Measurements from ENCODE around the gene PAPSS2.

PAPSS2 gene

GRCh38 chr10:87678302-87678701 is 18.6 kb downstream of the PAPSS2 start:
- no peak overlapping the region for H3K4me3 ChIP-seq
- no peak overlapping the region for H3K27ac ChIP-seq
- TF ChIP-seq CTCF (IDR thresholded peaks at IDR 0.05): no peak
- DNase-seq (ENCODE audit: low spot score): no peak

GRCh38 chr10:87683356-87683755 is 23.7 kb downstream of the PAPSS2 start:
- no peak for TF ChIP-seq CTCF (IDR thresholded peaks at IDR 0.05)
- H3K4me3 ChIP-seq: no peak overlapping the region
- no peak overlapping the region for H3K27ac ChIP-seq
- no peak for DNase-seq (ENCODE audit: low spot score)

- TF ChIP-seq CTCF (IDR thresholded peaks at IDR 0.05): no peak
- Histone ChIP-seq H3K27ac (no peak overlapping the region), H3K4me3 (no peak overlapping the region)
- no peak for DNase-seq (ENCODE audit: low spot score)
Observed at GRCh38 chr10:87684001-87684638, 24.4 kb downstream of the PAPSS2 start.

- no peak overlapping the region for H3K27ac ChIP-seq
Observed at GRCh38 chr10:87685832-87686574, 26.3 kb downstream of the PAPSS2 start.

GRCh38 chr10:87691506-87692070 is 31.9 kb downstream of the PAPSS2 start:
- Histone ChIP-seq H3K27ac (no peak overlapping the region), H3K4me3 (no peak overlapping the region)
- TF ChIP-seq CTCF (IDR thresholded peaks at IDR 0.05): no peak
- no peak for DNase-seq (ENCODE audit: low spot score)

More at GRCh38 chr10:87685832-87686574, 26.3 kb downstream of the PAPSS2 start:
- no peak overlapping the region for H3K4me3 ChIP-seq
- DNase-seq (ENCODE audit: low spot score): no peak
- no peak for TF ChIP-seq CTCF (IDR thresholded peaks at IDR 0.05)

GRCh38 chr10:87692956-87693484 is 33.3 kb downstream of the PAPSS2 start:
- H3K4me3 ChIP-seq: no peak overlapping the region
- DNase-seq (ENCODE audit: low spot score): no peak
- TF ChIP-seq CTCF (IDR thresholded peaks at IDR 0.05): no peak
- no peak overlapping the region for H3K27ac ChIP-seq
